Left ventricle myocardium inferior (tissue), 1 donor: ENCODE data around the gene CD46. TPM values are rescaled to one million over a fixed set of nuclear protein-coding genes. Genes with fewer than 3 reads are reported as not detected.

Experiments
- total RNA-seq: library from RNA; stranded (reverse); fragmentation: NEBNext Ultra II Directional; extraction: Animal tissue kit (Norgen Biotek cat#: 25700); gene quantifications from one replicate; pipeline ENCODE4 v1.2.1, GENCODE V29; 2021
- donor health status: DM: no; HTN: yes; CAD: no; lungs with severe emphysema.

The CD46 gene
- total RNA-seq, 1 donor from 2014 or later, result 105 TPM

Other genes starting within 250 kb of the CD46 start
- gene CR1L, start 106.9 kb upstream of the CD46 start, total RNA-seq, result not detected
- 69.6 TPM for gene CD34, start 159.1 kb downstream of the CD46 start, total RNA-seq